ENCODE data around the gene EMC10.
A peak's percentile ranks its signal among the peaks of the same experiment; 100 is the strongest.

The EMC10 gene

DNA sequence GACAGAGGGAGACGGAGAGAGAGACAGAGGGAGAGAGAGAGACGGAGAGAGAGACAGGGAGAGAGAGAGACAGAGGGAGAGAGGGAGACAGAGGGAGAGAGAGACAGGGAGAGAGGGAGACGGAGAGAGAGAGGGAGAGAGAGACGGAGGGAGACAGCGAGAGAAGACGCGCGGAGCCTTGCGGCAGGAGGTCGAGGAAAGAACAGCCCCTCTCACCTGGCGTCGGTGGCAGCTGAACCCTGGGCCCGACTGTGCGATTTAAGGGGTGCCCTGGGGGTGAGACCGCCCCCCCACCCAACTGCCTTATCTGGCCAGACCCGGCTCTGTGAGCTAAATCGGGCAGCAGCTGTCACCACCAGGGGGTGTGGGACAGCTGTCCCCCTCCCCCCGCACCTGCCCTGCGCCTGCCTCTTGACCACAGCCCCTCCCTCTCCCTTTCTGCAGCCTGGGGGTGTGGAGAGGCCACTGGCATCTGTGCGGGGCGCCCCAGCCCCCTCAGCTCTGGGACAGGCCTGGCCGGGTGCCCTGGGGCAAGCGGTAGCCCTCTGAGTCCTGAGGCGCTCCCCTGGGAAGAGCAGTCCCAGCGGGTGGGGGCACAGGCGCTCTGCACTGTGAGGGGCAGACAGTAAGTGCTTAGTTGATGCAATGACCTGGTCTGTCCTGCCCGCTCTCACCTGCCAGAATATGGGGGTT, 23.9 kb downstream of the EMC10 start:
- peak; percentile 15 for DNase-seq

DNA sequence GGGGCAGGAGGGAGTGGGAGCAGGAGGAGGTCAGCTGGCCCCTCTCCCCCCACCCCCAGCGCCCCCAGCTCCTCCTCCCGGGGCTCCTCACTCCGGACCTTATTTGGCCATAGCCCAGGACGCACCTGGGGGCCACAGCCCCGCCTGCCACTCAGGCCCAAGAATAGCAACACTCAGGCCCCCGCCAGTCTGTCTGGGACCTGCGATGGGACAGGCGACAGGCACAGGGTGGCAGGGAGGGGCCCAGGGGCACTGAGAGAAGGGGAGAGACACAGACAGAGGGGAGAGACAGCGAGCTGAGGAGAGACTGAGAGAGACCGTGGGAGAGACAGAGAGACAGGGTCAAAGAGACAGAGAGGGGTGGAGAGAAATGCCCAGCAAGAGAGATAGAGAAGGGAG, 24.4 kb downstream of the EMC10 start:
- no peak for DNase-seq

DNA sequence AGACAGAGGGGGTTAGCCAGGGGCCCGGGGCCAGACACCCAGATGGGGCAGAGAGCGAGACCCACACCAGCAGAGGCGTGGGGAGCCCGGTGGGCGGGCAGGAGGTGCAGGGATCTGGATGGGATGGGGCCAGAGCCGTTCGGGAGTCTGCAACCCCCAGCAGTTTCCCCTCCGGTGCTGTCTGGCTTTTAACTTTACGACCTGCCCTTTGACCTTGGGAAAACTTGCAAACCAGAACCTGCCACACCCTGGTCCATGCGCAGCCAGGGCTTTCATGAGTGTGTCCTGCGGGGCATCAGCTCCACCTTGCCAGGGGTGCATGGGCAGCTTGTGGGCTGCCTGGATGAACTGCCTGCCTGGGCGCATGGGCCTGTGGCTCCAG, 24.9 kb downstream of the EMC10 start:
- no peak for DNase-seq

DNA sequence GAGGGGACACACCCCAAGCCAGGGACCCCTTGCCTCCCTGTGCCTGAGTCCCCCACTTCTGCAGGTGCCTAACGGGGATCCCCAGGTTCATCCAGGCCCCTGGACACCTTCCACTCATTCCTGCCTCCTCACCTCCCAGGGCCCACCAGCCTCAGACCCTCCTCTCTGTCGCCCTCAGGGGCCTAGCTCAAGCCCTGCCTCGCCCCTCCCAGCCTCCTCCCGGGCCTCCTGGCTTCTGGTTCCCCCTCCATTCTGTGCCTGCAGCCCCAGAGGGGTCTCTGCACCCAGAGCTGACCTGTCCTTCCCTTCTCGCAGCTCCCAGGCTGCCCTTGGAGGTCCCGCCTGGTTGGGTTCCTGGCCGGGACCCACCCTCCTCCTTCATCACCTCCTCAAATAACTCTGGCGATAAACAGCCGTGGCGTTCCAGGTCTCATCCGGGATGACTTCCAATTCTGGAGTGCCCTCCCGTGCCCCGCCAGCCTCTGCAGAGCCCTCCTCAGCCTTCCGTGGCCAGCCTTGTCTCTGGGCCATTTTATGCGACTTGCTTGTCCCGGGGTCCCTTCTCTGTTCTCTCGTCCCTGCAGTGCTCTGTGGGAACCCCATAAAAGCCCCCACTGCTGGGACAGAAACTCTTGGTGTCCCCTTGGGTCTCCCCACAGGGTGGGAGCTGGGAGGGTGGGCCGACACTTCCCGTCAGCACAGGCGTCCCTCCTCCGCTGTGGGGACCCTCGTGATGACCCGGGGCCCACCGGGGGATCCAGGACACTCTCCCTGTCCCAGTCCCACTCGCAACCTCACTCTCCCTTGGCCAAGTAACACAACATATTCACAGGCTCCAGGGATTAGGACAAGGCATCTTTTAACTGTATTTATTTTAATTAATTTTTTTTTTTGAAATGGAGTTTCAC, 25.5 kb downstream of the EMC10 start:
- DNase-seq, result no peak

DNA sequence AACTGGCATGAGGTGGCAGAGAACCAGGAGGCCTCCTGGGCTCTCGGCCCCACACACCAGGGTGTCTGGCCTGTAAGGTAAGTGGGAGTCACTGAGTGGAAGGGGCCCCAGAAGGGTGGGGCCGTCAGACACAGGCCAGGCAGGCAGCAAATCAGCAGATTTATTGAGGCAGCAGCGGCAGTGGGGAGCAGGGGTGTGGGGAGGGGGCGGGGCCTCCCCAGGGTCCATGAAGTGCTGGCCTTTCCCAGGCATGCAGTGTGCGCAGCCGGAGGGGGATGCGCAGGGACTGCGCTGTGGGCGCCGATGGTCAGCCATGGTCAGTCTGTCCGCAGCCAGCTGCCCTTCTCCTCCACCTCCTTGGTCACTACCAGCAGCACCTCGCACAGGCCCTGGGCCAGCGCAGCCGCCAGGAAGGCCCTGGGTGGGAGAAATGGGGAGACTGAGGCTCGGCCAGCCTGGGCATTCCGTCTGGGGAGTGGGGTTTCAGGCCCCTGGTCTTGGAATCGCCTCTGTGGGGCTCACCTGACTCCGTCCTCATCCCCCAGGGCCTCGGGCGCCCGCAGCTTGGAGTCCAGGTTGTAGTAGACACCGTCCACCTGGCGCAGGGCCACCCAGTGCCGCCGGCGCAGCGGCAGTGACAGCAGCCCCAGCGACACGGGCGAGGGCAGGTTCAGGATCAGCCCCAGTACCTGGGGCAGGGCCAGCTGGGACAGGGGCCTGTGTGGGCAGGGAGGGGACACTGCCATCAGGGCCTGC, 29.7 kb downstream of the EMC10 start:
- DNase-seq, result no peak

DNA sequence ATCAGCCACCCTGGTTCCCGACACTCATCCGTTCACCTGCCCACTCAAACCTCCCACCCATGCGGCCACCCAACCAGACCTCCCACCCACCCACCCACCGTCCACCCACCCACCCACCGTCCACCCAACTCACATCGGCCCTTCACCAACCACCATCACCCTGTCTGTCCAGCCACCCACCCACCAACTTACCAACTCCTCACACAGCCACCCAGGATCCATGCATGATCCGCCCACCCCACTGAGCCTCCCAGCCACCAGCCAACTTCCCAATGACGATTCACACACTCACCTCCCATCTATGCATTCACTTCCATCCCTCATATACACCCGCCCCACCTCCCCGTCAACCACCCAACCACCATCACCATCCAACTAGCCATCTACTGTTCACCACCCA, 30.4 kb downstream of the EMC10 start:
- no peak for DNase-seq

DNA sequence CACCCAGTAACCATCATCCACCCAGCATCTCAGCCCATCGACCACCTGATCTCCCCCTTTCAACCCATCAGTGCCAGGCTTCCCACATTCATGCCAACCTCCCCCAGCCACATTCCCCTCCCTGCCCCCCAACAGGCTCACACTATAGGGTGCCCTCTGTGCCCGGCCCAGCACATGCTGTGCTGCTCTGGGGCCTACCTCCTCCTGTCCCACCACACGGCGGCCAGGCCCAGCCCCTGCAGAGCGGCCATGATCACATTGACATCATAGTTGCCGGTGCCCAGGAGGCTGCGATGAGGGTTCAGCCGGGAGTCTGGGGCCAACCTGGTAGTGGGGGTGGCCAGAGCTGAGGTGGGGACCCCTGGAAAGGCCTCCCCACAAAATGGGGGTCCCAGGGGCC, 31.1 kb downstream of the EMC10 start:
- DNase-seq, result no peak

DNA sequence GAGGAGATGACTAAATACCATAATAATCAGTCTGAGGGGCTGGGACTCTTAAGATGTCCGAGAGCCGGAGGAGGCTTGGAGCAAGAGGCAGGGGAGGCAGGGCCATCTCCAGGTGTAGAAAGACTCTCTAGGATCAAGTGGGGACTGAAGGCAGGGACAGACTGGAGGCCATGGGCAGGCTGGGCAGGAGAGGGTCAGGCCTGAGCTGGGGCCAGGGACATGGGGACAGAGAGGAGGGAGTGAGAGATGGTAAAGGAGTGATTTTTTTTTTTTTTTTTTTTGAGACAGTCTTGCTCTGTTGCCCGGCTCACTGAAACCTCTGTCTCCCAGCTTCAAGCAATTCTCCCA, 32.5 kb downstream of the EMC10 start:
- DNase-seq, result no peak

DNA sequence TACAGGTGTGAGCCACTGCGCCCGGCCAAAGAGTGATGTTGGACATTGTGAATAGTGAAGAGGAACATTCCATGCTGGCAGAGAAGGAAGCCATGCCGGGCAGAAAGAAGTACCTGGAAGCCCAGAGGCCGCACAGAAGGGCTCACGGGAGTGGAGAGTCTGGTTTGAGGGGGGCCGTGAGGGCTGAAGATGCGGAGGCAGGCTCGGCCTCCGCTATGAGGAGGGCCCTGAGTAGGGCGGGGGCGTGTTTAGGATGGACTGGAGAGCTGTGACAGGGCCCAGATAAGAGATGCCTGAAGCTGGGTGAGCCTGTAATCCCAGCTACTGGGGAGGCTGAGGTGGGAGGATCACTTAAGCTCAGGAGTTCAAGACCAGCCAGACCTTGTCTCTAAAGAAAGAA, 33.1 kb downstream of the EMC10 start:
- DNase-seq, result no peak

DNA sequence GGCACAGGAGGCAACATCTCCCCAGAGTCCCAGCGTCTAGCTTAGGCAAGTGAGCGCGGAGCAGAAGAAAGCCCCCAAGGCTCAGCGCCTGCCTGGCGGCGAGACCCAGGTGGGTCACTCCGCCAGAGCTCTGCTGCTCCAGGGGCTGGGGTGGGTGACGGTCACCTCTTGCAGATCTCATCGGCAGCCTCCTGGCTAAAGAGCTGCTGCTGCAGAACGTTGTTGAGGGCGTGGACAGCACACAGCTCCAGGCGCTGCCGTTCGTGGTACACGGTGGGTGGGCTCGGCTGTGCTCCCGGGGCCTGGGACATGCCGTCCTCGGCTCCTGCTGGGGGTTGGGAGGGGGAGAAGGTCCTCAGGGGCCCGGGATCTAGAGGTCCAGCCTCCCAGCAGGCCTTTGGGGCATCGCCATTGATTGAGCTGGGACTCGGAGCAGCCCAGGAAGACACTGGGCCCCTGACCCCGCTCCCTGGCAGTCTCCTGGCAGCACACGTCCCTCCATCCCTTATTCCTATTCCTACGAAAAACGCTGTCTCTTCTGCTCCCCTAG, 33.9 kb downstream of the EMC10 start:
- no peak for DNase-seq

DNA sequence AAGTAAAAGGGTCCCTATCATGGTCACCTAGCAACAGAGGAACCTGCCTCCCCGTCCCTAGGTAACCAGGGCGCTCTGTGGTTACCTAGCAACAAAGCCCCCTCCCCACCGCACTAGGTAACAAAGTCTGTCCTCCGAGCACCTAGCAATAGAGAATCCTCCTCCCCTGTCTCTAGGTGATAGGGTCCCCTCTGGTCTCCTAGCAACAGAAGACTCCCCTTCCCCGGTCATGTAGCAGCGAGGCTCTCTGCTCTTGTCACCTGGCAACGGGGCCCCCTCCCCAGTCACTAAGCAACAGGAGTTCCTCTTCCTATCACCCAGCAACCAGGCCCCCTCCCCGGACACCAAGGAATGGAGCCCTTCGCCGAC, 34.4 kb downstream of the EMC10 start:
- DNase-seq, result no peak

DNA sequence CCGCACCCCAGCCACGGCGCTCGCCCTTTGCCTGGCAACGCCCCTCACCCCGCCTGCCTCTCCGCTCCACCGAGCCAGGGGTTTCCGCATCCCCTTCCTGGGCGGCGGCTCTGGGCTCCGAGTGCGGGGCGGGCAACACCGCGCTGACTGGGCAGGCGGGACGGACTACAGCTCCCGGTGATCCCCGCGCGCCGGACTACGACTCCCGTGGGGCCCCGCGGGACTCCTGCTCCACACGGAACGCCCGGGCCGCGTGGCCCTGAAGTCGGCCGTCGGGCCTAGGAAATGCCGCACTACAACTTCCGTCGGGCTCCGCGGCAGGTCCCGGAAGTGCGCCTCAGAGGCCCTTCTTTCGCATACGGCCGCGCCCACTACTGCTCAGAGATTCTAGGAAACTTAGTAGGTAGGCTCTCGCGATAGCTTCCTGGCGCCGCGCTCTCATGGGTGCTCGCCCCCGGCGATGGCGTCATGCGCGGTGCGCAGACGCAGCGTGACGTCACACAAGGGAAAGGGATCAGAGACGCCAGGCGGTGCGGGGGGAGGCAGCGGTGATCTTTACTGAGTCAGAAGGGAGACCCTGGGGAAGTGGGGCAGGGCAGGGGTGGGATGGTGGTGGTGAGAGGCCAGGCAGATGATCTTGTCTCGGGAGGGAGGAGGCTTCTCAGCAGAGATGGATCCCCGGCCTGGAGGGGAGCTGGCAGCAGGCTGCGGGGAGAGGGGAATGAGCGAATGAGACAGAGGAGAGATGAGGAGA, 34.9 kb downstream of the EMC10 start, which contains the start of gene JOSD2:
JOSD2 (minus strand) TSS at position 123 of the 754 bp plus-strand sequence. CDS start 760 bp downstream, outside the sequence.
- peak; percentile 98 for DNase-seq

DNA sequence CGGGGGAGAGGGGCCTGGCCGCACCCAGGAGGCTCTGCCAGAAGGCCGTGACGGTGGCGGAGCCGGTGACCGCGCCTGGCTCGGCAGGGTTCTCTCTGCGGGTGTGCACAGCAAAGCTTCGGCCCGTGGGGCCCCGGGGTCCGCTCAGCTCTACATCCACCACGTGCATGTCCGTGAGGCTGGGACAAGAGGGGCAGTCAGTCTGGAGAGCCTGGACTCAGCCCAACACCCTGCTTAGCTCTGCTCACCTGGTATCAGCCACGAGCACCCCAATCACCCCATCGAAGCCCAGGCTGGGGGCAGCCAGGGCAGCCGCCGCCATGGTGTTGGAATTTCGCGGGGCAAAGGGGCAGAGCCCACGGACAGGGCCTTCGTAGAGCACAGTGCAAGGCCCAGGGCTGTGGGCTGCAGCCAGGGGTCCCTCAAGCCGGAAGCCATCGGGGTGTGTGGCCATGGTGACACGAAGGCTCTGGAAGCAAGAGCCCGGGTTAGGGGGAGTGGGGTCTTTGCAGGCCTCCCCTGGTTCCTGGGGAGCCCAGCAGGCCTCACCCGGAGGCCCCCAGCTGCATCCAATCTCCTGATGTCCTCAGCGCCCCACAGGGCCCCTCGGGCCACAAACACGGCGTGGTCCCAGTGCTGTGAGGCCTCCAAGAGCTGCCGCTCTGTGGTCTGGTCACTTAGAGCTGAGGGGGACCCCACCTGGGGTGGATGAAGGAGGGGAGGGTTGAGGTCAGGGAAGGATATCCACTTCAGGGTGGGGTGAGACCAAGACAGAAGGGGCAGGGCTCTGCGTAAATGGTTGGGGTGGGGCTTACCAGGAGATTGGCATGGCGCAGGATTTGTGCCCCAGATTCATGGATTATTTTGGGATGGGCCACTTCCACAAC, 36.0 kb downstream of the EMC10 start:
- no peak for DNase-seq

DNA sequence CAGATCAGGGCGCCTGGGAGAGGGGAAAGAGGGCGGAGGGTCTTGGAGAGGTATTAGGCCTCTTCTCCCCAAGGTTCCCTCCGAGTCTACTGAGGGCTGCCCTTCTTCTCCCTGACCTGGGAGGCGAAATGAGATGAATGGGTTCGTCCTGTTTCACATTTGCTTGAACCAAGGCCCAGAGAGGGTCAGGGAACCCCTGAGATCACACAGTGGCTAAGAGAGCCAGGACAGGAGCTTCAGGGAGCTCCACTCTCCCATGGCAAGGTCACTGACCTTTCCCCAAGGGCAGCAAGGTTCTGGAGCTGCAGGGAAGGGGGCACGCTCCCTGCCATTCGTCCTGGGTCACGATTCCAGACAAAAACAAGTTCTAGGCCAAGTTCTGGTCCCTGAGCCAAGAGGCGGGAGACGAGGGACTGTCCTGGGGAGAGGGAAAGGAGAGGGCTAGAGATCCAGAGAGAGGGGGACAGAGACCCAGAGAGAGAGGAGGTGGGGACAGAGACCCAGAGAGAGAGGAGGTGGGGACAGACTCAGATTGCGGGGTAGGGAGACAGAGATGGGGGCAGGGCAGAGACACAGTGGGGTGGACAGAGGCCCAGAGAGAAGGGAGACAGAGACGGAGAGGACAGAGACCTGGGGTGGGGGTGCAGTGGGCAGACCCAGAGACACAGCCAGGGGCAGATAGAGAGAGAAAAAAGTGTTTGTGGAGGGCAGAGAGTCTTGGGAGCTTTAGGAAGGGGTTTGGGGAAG, 36.9 kb downstream of the EMC10 start:
- DNase-seq, result no peak

DNA sequence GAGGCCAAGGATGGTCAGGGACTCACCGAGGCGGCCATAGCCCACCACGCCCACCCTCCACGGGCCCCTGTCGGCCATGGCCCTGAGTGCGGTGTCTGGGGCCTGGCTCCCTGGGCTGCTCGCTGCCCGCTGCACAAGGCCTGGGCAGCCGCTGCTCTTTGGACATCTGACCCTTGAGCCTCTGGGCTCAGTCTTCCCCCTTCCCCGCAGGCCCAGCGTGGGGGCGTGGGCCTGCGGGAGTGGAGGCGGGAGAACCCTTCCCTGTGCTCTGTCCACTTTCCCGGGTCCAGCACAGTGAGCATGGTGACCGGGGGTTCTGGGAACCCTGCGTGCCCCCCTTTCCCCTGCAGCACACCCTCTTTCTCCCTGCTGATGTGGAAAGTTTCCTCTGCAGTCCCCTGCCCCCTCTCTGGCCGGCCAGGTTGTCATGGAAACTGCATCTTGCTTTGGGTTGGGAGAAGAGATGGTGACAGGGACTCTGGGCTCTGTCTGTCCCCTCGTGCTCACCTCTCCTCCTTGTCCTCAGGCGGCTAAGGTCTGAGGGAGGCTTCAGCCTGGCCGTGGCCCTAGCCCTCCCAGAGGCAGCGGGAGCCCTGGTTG, 37.5 kb downstream of the EMC10 start, which contains the start of gene ASPDH:
ASPDH (minus strand) TSS at position 168 of the 600 bp plus-strand sequence; CDS start at position 78, 90 bp downstream.
- no peak for DNase-seq

DNA sequence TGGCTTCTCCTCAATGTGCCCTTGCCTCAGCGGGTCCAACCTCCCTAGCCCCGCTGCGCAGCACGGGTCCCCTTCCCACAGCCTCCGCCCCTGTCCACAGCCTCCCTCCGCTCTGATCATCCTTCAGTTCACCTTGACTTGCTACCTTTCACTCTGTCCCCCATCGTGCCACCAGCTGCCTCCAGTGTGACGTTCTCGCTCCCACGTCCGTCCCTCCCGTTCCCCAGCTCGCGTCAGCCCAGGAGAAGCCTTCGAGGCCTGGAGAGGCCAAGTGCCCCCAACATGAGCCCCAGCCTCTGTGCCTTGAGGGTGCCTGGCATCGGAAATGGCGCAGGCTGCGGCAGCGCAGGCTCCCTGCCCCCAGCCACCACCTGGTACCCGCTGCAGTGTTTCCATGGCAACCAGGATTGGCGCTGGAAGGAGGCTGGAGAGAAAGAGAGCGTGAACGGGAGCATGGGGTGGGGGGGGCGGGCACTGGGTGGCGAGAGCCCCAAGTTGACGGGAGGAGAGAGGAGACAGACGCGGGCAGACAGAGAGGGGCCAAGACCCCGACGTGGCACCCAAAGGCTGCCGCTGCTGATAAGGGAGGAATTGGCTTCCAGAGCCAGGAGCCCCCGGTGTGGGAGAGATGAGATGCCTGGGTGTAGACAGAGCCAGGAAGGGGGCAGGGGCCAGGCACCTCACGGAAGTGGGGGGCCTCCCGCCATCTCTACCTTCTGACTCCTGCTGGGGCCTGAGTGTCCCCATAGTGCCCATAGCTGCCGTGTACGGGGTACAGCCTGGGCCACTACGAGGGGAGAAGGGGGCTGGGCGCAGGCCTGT, 38.2 kb downstream of the EMC10 start:
- no peak for DNase-seq

DNA sequence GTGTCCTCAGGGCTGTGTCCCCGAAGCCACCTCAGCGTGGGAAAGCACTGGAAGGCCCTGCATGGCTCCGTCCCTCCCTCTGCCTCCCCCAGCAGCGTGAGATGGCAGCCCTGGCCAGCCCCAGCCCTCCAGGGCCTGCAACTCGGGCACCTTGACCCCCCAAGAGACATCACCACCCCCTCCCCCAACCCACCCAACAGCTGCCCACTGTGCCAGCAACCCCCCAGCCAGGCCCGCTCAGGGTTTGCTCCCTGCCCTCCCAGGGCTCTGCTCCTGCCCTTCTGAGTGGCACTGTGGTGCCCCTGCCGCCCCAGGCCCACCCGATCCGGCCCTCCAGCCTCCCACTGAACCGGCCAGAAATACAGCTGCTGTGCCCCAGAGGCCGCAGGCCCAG, 38.9 kb downstream of the EMC10 start:
- DNase-seq, result no peak

DNA sequence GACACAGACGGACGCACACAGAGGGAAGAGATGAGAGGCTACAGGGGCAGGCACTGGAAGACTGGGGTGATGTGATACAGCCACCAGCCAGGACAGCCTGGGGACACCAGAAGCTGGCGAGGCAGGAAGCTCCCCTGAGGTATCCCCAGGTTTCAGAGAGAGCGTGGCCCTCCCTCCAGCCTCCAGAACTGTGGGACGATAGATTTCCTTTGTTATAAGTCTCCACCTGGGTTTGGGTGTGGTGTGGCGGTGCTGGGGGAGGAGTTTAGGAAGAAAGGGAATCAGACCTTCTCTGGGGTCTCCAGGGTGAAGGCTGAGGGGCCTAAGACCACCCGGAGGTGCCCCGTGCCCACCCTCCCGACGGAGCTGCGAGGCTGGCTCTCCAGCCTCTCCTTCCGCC, 40.1 kb downstream of the EMC10 start:
- no peak for DNase-seq

DNA sequence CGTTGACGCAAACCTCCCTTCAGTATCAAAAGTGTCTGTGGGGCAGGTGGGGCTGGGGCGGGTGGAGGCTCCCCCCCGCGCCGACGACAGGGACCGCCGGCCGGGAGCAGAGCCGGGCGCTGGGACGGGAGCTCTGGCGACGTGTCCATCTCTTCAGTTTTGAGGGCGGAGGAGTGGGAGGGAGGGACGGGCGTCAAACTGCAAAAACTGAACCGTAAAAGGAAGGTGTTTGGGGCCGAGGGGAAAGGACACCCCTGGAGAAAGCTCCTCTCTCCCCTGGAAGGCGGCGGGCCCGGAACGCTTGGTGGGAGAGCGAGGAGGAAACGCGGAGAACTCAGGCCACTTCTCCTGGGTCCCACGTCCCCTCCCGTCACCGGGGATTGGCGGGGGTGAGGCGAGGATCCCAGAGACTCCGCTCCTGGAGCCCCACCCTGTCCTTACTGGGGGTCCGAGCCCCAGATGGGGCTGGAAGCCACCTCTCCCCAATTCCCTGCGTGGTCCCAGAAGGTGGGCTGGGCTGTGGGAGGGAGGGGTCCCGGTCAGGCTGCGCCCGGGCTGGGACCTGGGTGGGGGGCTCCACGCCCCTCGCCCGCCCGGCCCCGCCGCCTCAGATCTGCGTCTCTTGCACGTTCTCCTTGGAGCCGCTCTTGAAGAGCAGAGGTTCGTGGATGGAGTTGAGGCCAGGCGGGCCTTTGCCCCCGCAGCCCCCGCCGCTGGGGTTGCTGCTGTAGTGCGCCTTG, 40.8 kb downstream of the EMC10 start:
- DNase-seq, result no peak
